Neuronal stem cell (in vitro differentiated cells): ENCODE measurements around the gene KCNH4.

Experiments used
- DNase-seq: peaks from one replicate; pipeline ENCODE4 v3.0.0-alpha.2; 2013; ENCODE audit warnings: low spot score
- H2AFZ ChIP-seq: one replicate; pipeline ENCODE4 v1.6.1; 2013; ENCODE audit warnings: mild to moderate bottlenecking, low read length, inconsistent platforms
- H2AK5ac ChIP-seq: 2 replicates; pipeline ENCODE4 v1.6.1; 2013; ENCODE audit warnings: low read depth, mild to moderate bottlenecking, inconsistent platforms, low read length, moderate library complexity, mixed read lengths
- H2BK120ac ChIP-seq: 2 replicates; pipeline ENCODE4 v1.6.1; 2013; ENCODE audit warnings: low read depth, mild to moderate bottlenecking, inconsistent platforms, low read length, moderate library complexity, mixed read lengths
- H2BK12ac ChIP-seq: one replicate; pipeline ENCODE4 v1.6.1; 2013; ENCODE audit warnings: low read length, inconsistent platforms
- H2BK15ac ChIP-seq: 2 replicates; pipeline ENCODE4 v1.6.1; 2013; ENCODE audit warnings: mild to moderate bottlenecking, low read length, inconsistent platforms, mixed read lengths
- H2BK5ac ChIP-seq: one replicate; pipeline ENCODE4 v1.6.1; 2013; ENCODE audit warnings: inconsistent platforms, mild to moderate bottlenecking, low read length, moderate library complexity
- H3K14ac ChIP-seq: one replicate; pipeline ENCODE4 v1.6.1; 2013; ENCODE audit warnings: low read length, inconsistent platforms
- H3K18ac ChIP-seq: 2 replicates; pipeline ENCODE4 v1.6.1; 2013; ENCODE audit warnings: low read length, inconsistent platforms
- H3K23ac ChIP-seq: 2 replicates; pipeline ENCODE4 v1.6.1; 2013; ENCODE audit warnings: low read depth, mild to moderate bottlenecking, mixed read lengths, low read length, inconsistent platforms; ENCODE audit not compliant: poor library complexity
- H3K27ac ChIP-seq: replicated peaks from 3 replicates; pipeline ENCODE4 v1.5.1; 2013; ENCODE audit warnings: low read length, inconsistent platforms
- H3K27me3 ChIP-seq, 3 experiments: 2 replicates each; pipeline ENCODE4 v1.6.1; 2013; ENCODE audit warnings: low read length in 3 of 3, mild to moderate bottlenecking in 2 of 3, inconsistent platforms in 1 of 3, low read depth in 1 of 3, mixed read lengths in 1 of 3, moderate library complexity in 1 of 3; ENCODE audit not compliant: control insufficient read depth in 3 of 3, insufficient read depth in 3 of 3
- H3K36me3 ChIP-seq, 2 donors: replicated peaks in 1 of 2; 2 replicates each; pipeline ENCODE4 v1.6.1; 2013; ENCODE audit warnings: low read length in 2 of 2; ENCODE audit not compliant: control insufficient read depth in 2 of 2, insufficient read depth in 2 of 2
- H3K4ac ChIP-seq: 2 replicates; pipeline ENCODE4 v1.6.1; 2013; ENCODE audit warnings: inconsistent platforms, mild to moderate bottlenecking, low read length, moderate library complexity
- H3K4me1 ChIP-seq, 2 donors: 1 replicate in 1 of 2; 2 replicates in 1 of 2; pipeline ENCODE4 v1.6.1; 2013; ENCODE audit warnings: low read length in 2 of 2, low read depth in 1 of 2; ENCODE audit not compliant: control insufficient read depth in 2 of 2, insufficient read depth in 1 of 2
- H3K4me2 ChIP-seq: one replicate; pipeline ENCODE4 v1.6.1; 2013; ENCODE audit warnings: mild to moderate bottlenecking, low read length, inconsistent platforms; ENCODE audit not compliant: insufficient read depth, poor library complexity, severe bottlenecking
- H3K4me3 ChIP-seq, 2 donors: 2 replicates each; pipeline ENCODE4 v1.5.1; 2013; ENCODE audit warnings: low read length in 2 of 2, mild to moderate bottlenecking in 2 of 2, inconsistent platforms in 1 of 2, moderate library complexity in 1 of 2
- H3K79me1 ChIP-seq: one replicate; pipeline ENCODE4 v1.6.1; 2013; ENCODE audit warnings: low read depth, mild to moderate bottlenecking, inconsistent platforms, low read length, moderate library complexity
- H3K9ac ChIP-seq: one replicate; pipeline ENCODE4 v1.6.1; 2013; ENCODE audit warnings: mild to moderate bottlenecking, low read depth, low read length, inconsistent platforms; ENCODE audit not compliant: poor library complexity
- H3K9me3 ChIP-seq, 2 donors: replicated peaks in 1 of 2; 2 replicates each; pipeline versions ENCODE3 to v1.6.1; 2013; ENCODE audit warnings: low read length in 2 of 2, mild to moderate bottlenecking in 2 of 2, inconsistent platforms in 1 of 2, low read depth in 1 of 2, mixed read lengths in 1 of 2, moderate library complexity in 1 of 2; ENCODE audit not compliant: control insufficient read depth in 2 of 2, insufficient read depth in 1 of 2
- H4K8ac ChIP-seq: one replicate; pipeline ENCODE4 v1.6.1; 2013; ENCODE audit warnings: low read depth, mild to moderate bottlenecking, inconsistent platforms, low read length, moderate library complexity
- H4K91ac ChIP-seq: one replicate; pipeline ENCODE4 v1.6.1; 2013; ENCODE audit warnings: low read length, low read depth, mild to moderate bottlenecking, inconsistent platforms; ENCODE audit not compliant: poor library complexity
- whole genome bisulfite sequencing, 2 donors: extraction: QIAGEN DNeasy Blood & Tissue Kit; methylation state at CpG; one replicate each; pipeline ENCODE4 v1.1.7; 2013; ENCODE audit warnings: missing lambda C conversion rate in 2 of 2, mixed read lengths in 1 of 2; ENCODE audit not compliant: insufficient read length in 2 of 2, insufficient replicate concordance in 1 of 2; ENCODE audit errors: extremely low coverage in 2 of 2; 5-methylcytosine and 5-hydroxymethylcytosine counted together

The KCNH4 gene

GRCh38 chr17:42110301-42111264, 70.4 kb downstream of the KCNH4 start:
- H3K4ac ChIP-seq = no peak overlapping the region
- H3K14ac ChIP-seq = peak overlapping the region; percentile 56
- no peak overlapping the region for H2AFZ ChIP-seq
- peak overlapping the region; percentile 58 for H2BK15ac ChIP-seq
- H3K27ac ChIP-seq = no peak overlapping the region
- peaks cover 2% of the 10 kb centered on the region for H3K79me1 ChIP-seq
- peak overlapping the region; percentile 84 for H2AK5ac ChIP-seq
- no peak for DNase-seq
- peak overlapping the region; percentile 44 for H3K9ac ChIP-seq
- peak overlapping the region; percentile 57 for H3K18ac ChIP-seq
- H4K8ac ChIP-seq = no peak overlapping the region
- no peak overlapping the region for H2BK12ac ChIP-seq
- peak overlapping the region; percentile 31 for H3K23ac ChIP-seq
- H3K36me3 ChIP-seq = peaks cover 8 to 25% of the 10 kb centered on the region in 2 donors
- no CpG with 5 or more reads among the region's 18 CpGs for WGBS, 2 donors
- no peak overlapping the region for H3K4me2 ChIP-seq
- H3K27me3 ChIP-seq = peaks cover 0 to 22% (median 2%) of the 10 kb centered on the region in 3 experiments
- no peak overlapping the region for H4K91ac ChIP-seq
- H3K4me3 ChIP-seq = no peak overlapping the region
- H3K9me3 ChIP-seq = no peaks in the 10 kb centered on the region
- no peak overlapping the region for H2BK120ac ChIP-seq
- H3K4me1 ChIP-seq = peaks cover 4 to 5% of the 10 kb centered on the region in 2 donors
- no peak overlapping the region for H2BK5ac ChIP-seq

GRCh38 chr17:42109086-42109485, 71.9 kb downstream of the KCNH4 start:
- Histone ChIP-seq H3K14ac (no peak overlapping the region), H2BK120ac (no peak overlapping the region), H2BK12ac (no peak overlapping the region), H2BK15ac (no peak overlapping the region), H3K79me1 (peaks cover 2% of the 10 kb centered on the region), H2AK5ac (no peak overlapping the region), H3K4me1 (peaks cover 4 to 5% of the 10 kb centered on the region in 2 donors), H2AFZ (no peak overlapping the region), H3K9ac (no peak overlapping the region), H3K27ac (no peak overlapping the region), H3K23ac (no peak overlapping the region), H3K4me2 (no peak overlapping the region), H3K18ac (no peak overlapping the region), H3K9me3 (no peaks in the 10 kb centered on the region), H3K27me3 (peaks cover 0 to 30% (median 2%) of the 10 kb centered on the region in 3 experiments), H3K36me3 (peaks cover 3 to 14% of the 10 kb centered on the region in 2 donors), H2BK5ac (peak overlapping the region; percentile 19), H4K91ac (no peak overlapping the region), H3K4ac (no peak overlapping the region), H4K8ac (no peak overlapping the region), H3K4me3 (no peak overlapping the region)
- no CpG with 5 or more reads among the region's 9 CpGs for WGBS, 2 donors
- DNase-seq = no peak

GRCh38 chr17:42107597-42108576, 73.1 kb downstream of the KCNH4 start:
- Histone ChIP-seq H3K14ac (no peak overlapping the region), H3K23ac (peak overlapping the region; percentile 52), H3K36me3 (peaks cover 0 to 2% of the 10 kb centered on the region in 2 donors), H2AFZ (peak overlapping the region; percentile 72), H3K79me1 (no peaks in the 10 kb centered on the region), H3K4ac (no peak overlapping the region), H2BK12ac (peak overlapping the region; percentile 82), H3K27me3 (peaks cover 0 to 39% (median 2%) of the 10 kb centered on the region in 3 experiments), H3K18ac (peak overlapping the region; percentile 31), H3K4me1 (peaks cover 4 to 5% of the 10 kb centered on the region in 2 donors), H4K91ac (no peak overlapping the region), H2BK120ac (no peak overlapping the region), H3K9ac (no peak overlapping the region), H3K27ac (no peak overlapping the region), H2AK5ac (peak overlapping the region; percentile 2), H4K8ac (no peak overlapping the region), H3K9me3 (no peaks in the 10 kb centered on the region), H3K4me3 (peak overlapping the region in 1 of 2 donors; percentile 71), H2BK5ac (peak overlapping the region; percentile 19), H3K4me2 (peak overlapping the region; percentile 96), H2BK15ac (no peak overlapping the region)
- no CpG with 5 or more reads among the region's 51 CpGs for WGBS, 2 donors
- peak; percentile 85 for DNase-seq
